GM18526 (cell line): ENCODE results near the gene CPLX3.

ENCODE experiments used
- POLR2A ChIP-seq: IDR thresholded peaks from 3 replicates; pipeline ENCODE4 v1.6.1; 2011; ENCODE audit not compliant: insufficient read length; ENCODE audit errors: extremely low read depth

CPLX3 gene

DNA sequence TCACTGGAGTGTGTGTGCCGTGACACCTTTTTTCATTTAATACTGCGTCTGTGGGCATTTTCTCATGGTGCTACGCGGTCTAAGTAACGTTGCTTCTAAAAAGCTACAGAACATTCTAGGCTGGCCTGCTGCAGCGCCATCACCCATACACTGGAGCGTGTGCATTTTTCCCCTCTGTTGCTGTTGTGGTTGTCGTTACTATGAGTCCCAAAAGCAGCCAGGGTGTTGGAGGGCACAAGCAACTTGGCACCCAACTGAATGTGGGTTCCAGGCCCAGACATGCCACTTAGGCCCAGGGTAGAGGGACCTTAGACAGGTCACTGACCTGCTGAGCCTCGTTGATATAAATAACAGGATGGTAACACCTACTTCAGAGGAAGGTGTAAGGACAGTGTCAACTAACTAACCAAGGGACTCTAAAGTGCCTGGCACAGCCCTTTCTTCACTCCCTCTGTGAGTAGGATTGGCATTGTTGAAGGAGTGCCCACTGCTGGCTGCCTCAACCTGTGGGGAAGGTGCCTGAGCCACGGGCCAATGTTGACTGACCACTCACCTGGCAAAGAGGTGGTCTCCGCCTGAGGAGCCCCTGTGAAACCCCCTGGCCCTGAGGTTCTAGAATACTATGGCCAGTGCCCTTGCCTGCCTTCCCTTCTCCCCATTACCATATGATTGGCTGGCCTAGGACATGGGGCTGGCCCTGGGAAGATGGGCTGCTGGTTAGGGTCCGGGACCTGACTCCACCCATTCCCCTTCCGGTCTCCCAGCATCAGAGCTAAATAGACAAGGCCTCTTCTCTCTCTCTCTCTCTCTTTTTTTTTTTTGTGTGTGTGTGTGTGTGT, 41.0 kb upstream of the CPLX3 start:
- peak; percentile 31 for TF ChIP-seq POLR2A

DNA sequence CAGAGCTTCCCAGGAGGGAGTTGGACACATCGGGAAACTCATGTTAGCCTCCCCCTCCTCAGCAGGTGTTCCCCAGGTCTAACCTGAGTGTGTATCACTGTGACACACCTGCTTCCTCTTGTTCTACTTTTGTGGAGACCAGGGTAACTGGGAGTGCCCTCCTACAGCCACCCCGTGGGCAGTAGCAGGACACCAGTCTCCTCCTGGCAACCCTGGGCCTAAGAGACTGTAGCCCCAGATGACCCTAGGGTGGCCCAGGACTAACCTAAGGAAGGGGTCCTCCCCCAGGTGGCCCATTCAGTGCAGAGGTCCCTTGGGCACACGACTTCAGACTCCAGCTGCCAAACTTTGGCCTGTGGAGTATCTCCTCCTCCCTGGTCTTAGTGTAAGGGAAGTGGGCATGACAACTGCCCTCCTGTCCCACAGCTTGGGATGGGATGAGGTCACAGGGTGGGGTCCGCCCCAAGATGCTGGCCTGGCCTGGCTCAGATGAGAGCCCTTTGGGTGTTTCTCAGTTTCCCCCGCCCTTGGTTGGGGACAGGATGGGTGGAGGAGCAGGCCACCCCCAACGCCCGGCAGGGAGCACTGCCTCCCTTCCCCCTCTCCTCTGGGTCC, 39.8 kb upstream of the CPLX3 start:
- no peak for TF ChIP-seq POLR2A

DNA sequence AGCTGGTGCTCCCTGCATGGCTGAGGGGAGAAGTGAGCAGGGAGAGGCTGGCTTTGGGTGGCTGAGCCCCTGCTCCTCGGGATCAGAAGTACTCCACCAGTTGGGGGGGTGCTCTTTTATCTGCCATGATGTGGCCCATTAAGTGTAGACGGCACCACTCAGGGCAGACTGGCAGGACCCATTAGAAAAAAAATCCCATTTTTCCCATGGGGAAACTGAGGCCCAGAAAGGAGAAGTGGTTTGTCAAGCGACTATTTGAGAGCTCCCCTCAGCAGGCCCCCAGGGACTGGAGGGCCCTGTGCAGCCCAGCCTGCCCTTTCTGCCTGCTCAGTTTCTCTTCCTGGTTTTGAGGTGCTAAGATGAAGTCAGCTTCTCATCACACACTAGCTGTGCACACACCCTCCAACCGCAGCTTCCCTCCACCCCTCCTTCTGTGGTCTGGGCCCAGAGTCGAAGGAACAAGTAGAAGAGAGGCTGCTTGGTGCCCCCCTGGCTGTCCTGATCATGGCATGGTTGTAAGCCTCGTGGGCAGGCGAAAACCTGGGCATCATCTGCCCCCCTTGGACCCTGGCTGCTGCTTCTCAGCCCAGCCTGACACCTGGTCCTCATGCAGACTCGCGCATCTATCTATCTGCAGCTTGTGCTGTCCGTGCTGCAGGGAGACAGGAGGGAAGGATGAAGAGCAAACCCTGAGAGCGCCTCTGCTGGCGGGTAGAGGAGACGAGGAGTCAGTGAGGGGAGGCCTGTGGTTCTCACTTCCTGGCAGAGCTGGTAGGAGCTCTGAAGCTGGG, 39.0 kb upstream of the CPLX3 start:
- peak; percentile 18 for TF ChIP-seq POLR2A

DNA sequence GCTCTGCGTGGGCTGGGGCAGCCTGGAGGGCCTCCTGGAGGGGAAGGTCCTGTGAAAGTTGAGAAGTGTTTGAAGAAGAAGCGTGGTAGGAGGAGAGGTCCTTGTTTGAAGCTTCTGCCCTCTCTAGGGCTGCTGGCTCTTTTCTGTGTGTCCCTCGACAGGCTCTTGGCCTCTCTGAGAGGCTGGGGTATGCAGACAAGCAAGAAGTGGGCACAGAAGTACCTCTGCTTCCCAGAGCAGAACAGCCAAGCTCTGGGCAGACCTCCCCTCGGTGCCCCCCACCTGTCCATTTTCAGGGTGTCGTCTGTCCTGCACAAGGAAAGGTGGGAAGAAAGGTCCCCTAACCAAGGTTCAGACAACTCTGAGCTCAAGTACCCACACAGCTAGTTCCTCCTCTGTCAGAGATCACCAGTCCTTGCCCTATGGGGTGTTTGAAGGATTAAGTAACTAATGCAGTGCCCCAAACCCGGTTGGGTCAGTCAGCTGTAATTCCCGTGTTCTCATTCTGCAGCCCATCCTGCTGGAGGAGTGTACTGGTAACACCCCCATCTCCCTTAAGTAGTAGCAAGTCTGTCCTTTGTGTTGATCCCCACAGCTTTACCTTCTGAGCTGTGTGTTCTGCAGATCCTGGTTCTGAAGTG, 38.3 kb upstream of the CPLX3 start:
- TF ChIP-seq POLR2A, result no peak

DNA sequence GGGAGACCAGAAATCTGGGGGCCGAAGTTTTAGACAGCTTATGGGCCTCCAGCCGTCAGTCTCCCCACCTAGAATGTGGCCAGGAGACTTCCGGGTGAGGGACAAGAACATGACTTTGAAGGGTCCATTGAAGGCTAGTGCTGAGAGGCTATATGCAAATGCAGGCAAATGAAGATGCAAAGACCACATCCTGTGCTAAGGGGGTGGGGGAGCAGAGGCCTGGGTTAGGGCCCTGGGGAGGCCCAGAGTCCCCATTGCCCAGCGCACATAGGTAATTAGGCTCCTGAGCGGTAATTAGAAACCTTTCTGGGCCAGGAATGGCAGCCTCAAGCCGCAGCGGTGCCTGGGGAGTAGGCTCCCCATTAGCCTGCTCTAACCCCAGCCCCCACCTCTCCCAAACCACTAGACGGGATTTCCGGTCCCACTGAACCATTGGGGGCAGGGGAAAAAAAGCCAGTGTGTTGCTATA, 37.7 kb upstream of the CPLX3 start:
- TF ChIP-seq POLR2A, result peak; percentile 82

DNA sequence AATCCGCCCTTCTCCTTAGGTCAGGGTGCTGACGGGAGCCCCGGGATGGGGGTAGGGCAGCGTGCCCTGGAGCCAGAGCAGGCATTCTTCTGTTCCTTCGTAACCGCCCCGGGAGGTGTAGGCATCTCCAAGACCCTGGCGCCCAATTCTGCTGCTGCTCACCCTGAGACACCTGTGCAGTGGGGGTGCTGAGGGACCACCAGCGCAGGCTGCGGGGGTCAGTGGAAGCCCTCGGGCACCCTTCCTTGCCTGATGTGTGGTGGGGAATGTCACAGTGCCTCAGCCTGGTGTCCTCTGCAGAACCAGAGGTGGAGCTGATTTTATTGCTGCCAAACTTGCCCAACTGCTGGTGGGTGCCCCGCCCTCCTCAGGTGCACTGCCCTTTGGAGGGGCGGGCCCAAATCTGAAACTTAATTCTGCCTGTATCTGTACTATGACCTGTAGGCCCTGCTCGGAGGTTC, 37.2 kb upstream of the CPLX3 start:
- TF ChIP-seq POLR2A, result peak; percentile 74

DNA sequence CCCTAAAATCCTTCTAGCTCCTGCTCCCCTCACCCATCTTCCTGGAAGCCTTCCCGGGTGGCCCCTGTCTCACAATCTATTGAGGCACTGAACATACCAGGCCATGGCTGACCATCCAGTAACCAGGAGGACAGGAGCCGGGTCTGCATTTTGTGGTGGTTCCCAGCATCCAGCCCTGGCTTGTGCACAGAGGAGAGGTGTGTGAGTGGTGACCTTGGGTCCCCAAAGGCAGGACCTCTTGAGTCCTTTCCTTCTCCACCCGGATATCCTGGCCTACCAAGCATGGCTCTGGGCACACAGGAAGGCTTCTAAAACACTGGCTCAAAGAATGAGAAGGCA, 36.7 kb upstream of the CPLX3 start:
- no peak for TF ChIP-seq POLR2A

DNA sequence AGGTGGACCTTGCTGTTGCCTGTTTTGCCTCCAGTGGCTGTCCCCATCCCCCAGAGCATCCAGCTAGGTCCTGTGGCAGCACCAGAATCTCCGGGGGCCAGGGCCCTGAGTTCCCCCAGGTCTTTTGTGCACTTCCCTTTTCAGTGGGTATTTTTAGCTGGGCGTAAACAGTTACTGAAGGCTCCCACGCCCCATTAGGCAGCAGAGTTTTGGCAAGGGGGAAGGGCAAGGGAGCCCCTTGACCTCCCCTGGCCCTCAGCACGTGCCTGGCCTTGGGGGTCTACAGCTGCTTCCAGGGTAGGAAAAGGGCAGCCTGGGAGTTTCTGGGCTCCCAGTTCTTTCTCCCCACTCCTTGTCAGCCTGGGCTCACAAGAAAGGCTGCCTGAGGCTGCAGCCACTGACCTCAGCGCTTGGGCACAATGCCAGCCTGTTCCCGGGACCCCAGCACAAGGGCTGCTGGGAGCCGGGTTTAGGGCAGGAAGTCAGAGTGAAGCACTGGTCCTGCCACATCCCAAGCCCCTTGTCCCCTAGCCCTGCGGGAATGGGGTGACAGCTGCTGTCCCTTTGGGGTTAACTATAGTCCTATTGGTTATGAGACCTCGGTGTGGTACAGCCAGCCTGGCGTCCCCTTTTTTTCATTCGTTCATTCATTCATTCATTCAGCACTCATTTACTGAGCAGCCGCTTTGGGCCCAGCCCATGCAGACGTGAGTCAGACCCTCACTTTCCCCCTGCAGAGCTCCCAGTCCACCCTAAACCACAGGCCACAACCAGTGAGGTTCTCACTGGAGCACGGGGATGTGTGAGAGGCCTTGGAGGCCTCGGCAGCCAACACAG, 36.1 kb upstream of the CPLX3 start:
- TF ChIP-seq POLR2A, result peak; percentile 54

DNA sequence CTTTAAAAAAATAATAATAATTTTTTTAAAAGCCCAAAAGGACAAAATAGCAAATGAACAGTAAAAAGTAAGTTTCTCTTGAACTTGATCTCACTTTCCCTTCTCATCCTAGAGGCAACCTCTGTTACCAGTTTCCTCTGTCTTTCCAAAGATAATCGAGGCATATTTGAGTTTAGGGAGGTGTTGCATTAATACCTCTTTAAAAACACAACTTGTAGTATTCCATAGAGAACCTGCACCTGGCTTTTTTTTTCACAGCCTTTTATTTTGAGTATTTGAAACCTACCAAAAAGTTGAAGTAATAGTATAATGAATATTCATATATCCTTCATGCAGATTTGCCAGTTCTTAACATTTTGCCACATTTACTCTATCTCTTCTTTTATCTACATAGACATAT, 35.4 kb upstream of the CPLX3 start:
- TF ChIP-seq POLR2A, result no peak

DNA sequence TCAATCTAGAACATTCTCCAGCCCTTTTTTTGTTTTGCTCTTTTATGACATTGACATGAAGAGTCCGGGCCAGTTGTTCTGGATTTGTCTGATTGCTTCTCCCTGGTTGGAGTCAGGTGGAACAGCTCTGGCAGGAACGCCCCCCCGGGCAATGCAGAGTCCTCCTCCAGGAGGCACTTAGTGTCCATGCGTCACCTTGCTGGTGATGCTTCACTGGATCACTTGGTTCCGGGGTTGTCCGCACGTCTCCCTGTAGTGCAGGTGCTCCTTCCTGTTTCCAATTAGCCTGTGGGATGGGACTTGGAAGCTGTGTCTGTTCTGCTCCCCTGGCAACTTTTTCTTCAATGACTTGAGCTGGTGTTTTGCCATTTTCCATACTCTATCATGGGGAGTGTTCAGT, 34.8 kb upstream of the CPLX3 start:
- no peak for TF ChIP-seq POLR2A

DNA sequence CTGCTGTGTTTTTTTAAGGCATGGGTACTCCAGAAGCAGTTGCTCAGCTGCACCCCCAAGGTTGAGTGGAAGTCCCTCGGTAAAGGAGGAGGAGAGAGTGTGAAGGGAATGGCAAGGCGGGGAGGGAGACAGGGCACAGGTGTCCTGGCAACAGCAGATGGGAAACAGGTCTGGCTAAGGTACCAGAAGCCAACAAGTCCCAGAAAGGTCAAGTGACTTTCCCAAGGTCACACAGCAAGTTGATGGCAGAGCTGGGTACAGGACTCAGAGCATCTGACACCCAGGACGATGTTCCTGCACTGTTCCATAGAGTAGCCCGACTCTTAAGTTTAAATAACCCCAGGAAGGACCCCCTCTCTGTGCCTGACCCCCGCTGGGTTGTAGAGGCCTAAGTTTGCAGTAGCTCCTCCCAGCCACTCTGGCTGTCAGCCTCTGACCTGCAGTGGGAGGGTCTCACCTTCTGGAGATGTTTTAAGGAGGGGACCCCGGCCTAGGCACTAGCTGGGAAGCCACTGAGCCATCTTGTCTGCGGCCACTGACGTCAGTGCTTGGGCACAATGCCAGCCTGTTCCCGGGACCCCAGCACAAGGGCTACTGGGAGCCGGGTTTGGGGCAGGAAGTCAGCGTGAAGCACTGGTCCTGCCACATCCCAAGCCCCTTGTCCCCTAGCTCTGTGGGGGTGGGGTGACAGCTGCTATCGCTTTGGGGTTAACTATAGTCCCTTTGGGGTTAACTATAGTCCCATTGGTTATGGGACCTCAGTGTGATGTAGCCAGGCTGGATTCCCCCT, 34.0 kb upstream of the CPLX3 start:
- TF ChIP-seq POLR2A, result no peak

DNA sequence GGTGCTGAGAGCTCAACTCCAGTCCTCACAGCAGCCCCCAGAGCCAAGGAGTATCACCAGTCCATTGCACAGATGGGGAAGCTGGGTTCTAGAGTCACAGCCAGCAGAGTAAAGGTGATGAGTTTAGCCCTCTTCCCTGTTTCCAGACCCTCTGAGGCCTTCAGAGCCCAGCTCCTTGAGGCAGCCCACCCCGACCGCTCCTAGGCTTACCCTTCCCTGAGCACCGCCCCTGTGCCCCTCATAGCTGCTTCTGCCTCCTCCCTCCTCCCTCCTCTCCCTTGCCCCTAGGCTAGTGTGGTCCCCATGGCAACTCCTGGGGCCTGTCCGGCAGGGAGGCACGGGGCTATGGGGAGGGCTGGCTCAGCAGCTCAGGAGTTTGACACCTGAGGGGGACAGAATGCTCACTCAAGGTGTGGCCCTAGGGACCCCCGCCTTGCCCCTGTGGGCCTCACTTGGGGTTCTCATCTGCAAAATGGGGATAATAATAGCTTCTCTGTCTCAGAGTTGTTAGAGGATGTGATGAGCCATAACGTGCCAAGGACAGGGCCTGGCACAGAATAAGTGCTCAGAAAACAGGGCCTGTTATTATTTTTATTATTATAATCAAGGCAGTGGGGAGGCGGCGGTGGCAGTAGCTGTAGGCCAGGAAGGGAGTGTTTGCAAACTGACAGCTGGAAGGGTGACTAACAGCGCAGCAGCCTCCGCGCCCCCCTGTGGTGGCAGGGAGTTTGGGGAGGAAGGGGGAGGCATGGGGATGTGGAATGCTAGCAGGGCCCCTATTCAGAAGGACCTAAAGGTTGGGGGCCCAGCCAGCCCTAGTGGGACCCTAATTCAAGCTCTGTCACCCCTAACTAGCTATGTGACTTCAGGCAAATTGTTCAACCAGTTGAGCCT, 33.0 kb upstream of the CPLX3 start:
- no peak for TF ChIP-seq POLR2A
